GM19043 (cell line): Measurements from ENCODE around the gene AGAP6.
"Not testable (repeated sequence)": the region's sequence is repeated elsewhere in the genome, so short reads cannot be mapped to it uniquely, and the experiment has no call there.

Source experiments
- ATAC-seq: cut with Tn5 transposase; IDR thresholded peaks from one replicate; pipeline ENCODE4 v1.9.1; 2021; ENCODE audit warnings: low read depth; ENCODE audit not compliant: unreplicated experiment

The AGAP6 gene

GRCh38 chr10:50024716-50025383 is 36.6 kb downstream of the AGAP6 start:
- not testable (repeated sequence) for ATAC-seq

DNA sequence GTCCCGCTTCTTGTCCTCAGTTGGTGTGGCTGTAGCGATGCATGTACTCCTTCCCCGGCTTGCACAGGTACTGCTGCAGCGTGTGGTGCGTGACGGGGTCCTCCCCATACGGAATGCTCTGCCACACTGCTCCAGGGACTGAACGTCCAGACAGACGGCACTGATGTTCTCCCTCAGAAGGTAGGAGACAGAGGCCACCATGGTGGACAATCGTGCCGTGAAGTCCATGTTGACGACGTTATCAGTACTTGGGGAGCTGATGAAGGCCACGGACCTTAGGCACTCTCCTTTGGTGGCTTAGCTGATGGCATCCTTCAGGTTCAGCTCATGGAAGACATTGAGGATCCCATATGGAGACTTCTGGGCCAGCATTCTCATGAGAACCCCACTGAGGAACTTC is 37.4 kb downstream of the AGAP6 start:
- ATAC-seq = no peak

GRCh38 chr10:50027195-50027594 is 39.0 kb downstream of the AGAP6 start:
- no peak for ATAC-seq

DNA sequence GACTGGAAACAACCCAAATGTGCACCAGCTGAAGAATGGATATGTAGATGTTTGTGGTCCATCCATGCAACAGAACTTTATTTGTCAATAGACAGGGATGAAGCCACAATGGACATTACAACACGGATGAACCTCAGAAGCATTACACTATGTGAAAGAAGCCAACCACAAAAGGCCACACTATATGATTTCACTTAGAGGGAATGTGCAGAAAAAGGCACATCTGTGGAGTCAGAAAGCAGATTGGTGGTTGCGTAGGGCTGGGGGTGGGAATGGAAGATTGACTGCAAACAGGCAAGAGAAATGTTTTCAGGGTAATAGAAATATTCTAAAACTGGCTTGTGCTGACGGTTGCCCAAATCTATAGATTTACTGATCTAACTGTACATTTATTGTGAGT is 45.3 kb downstream of the AGAP6 start:
- no peak for ATAC-seq

DNA sequence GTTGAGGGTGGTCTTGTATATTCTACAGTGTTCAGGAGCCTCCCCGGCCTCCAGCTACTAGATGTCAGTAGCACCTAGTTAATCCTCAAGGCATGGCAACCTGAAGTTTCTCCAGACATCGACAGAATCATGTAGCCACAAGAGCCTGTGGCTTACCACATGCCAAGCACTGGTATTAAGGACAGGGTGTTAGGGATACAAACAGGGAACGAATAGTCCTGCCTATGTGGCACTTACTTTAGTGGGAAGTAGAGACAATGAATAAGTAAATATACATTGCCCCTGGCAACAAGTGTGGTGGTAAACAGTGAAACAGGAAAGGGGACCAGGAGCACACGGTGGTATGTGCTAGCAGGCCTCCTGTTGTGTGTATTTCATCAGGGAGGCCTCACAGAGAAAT is 47.1 kb downstream of the AGAP6 start:
- ATAC-seq = not testable (repeated sequence)

DNA sequence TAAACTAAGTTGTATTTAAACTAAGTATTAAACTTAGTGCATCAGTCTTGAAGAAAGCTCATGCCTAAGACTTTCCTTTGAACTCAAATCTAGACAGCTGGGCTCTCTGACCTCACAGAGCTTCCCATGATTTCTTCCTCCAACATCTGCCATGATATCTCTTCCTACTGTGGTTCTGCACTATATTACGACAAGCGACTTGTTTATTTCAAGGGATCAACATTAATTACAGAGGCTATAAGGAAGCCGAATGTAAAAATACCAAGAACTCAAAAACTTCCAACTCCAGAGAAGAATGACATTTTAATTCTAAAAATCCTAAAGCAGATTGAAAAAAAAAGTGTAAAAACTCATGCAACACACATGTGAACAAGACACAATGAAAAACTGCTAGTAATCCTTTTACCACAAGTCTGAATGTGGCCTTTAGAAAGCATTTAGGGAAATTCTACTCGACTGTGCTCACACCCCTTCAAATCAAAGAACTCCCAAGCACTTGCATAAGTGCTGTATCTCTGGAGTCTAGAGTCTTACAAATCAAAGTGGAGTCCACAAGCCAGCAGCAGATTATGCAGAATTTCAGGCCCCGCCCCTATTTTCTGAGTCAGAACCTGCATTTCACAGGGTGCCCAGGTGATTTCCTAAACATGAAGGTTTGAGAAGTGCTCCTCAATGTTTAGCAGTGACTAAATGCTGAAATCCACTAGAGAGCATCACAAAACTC is 56.9 kb downstream of the AGAP6 start:
- no peak for ATAC-seq

GRCh38 chr10:50046457-50046856 is 58.3 kb downstream of the AGAP6 start:
- ATAC-seq = not testable (repeated sequence)

GRCh38 chr10:50047594-50047993 is 59.4 kb downstream of the AGAP6 start:
- not testable (repeated sequence) for ATAC-seq

DNA sequence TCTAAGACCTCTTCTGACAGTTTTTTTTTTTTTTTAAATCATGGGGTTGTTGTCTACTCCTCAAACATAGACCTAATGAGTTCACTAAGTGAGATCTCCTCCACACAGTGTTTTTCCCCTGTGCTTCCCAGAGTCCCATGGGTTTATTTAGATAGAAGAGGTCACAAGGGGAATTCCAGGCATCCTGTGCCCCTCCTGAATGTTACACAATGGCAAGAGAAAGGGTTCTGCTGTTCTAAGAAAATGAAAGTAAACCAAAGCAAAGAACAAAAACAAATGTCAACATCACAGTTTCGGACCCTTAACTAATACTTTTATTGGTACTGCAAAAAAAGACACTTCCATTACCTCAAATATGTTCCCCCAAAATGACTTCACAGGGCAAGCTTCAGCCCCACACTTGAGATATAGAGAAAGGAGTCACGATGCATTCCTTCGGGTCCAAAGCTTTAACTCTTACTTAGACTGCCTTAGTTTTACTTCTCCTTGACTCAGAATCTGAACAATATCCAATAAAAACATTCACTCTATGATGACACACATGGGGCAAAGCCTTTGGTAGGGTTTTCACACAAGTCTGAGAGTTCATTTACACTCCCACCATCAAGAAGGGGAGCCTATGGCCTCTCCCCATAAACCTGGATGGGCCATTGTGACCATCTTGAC is 63.9 kb downstream of the AGAP6 start:
- ATAC-seq = not testable (repeated sequence)

DNA sequence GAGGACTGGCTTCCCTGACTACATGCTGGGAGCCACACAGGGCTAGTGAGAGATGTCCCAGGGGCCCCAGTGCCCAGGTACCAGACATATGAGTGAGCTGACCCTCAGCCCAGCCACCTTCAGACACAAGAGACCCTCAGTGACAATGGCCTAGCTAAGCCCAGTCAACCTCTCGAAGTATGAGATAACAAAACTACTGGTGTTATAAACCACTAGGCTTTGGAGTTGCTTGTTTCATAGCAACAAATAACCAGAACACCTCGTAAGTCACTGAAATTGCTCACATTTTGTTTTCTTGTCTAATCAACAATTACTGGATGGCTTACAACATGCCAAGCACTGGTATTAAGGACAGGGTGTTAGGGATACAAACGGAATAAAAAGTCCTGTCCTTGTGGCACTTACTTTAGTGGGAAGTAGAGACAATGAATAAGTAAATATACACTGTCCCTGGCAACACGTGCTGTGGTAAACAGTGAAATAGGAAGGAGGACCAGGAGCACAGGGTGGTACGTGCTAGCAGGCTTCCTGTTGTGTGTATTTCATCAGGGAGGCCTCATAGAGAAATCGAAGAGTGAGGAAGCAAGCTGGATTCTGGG is 64.7 kb downstream of the AGAP6 start:
- ATAC-seq = not testable (repeated sequence)

DNA sequence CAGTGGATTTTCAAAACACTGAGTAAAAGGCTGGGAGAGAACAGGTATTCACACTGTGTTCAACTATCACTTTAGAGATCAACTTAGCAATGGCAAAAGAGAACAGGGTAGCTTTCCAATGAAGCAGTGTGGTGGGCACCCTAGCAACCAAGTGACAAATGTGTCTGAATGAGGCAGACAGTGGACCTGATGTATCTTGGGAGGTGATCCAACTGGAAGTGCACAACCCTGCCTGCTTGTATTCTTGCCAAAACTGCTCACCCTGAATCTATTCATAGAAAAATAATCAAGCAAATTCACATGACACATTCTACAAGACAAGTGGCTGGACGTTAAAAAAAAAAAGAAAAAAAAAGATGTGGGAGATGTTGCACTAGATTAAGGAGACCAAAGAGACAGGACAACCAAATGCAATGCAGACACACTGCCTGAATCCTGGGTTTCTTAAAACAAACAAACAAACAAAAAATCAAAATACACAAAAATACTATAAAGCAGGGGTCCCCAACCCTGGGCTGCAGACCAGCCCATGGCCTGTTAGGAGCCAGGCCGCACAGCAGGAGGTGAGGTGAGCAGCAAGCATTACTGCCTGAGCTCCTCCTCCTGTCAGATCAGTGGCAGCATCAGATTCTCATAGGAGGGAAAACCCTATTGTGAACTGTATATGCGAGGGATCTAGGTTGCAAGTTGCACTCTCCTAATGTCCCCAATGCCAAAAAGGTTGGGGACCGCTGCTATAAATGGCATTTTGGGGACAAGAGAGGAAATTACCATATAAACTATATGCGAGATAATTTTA is 67.5 kb downstream of the AGAP6 start:
- ATAC-seq = not testable (repeated sequence)

- ATAC-seq = not testable (repeated sequence)
Measured at GRCh38 chr10:50056654-50057053, 68.4 kb downstream of the AGAP6 start.

- ATAC-seq = not testable (repeated sequence)
Measured at GRCh38 chr10:50058727-50059126, 70.5 kb downstream of the AGAP6 start.

- not testable (repeated sequence) for ATAC-seq
Measured at GRCh38 chr10:50059946-50060345, 71.7 kb downstream of the AGAP6 start.
